Measurements from ENCODE around the gene CACNA1I. TPM values are rescaled to one million over a fixed set of nuclear protein-coding genes. Genes with fewer than 3 reads are reported as not detected.
A peak's percentile ranks its signal among the peaks of the same experiment; 100 is the strongest.

The CACNA1I gene
- polyA plus RNA-seq, 3 donors, result 0.04 TPM; not detected in 2

DNA sequence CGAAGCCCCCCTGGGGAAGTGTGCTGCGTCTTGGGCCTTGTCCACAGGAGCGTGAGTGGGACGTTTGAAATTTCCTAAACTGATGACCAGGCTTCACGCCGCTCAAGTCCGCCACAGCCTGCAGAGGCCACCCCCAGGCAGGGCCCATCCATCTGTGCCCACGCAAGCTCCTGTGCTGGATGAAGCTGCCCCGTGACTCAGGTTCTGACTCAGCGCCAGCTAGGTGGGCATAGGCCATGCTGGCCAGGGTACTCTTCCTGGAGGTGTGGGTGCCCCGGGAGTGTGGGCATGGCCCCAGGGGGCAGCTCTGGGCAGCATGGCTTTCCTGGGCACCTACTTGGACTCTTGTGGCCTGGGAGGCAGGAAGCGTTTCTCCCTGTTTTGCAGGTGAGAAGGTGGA lies 134.8 kb downstream of the CACNA1I start:
- H3K27me3 ChIP-seq (ENCODE audit: control insufficient read depth in 2 of 2, insufficient read depth in 2 of 2, low read length in 2 of 2), result no peaks in the 10 kb centered on the region
- H4K20me1 ChIP-seq (ENCODE audit: insufficient read depth, low read length), result no peaks in the 10 kb centered on the region
- H3K9me3 Mint-ChIP-seq, result peaks cover 0 to 2% (median 0%) of the 10 kb centered on the region in 7 donors
- H3K79me2 ChIP-seq (ENCODE audit: insufficient read depth, low read length), result no peaks in the 10 kb centered on the region
- H3K4me3 Mint-ChIP-seq, result no peak overlapping the region
- TF ChIP-seq, protein P1, sequence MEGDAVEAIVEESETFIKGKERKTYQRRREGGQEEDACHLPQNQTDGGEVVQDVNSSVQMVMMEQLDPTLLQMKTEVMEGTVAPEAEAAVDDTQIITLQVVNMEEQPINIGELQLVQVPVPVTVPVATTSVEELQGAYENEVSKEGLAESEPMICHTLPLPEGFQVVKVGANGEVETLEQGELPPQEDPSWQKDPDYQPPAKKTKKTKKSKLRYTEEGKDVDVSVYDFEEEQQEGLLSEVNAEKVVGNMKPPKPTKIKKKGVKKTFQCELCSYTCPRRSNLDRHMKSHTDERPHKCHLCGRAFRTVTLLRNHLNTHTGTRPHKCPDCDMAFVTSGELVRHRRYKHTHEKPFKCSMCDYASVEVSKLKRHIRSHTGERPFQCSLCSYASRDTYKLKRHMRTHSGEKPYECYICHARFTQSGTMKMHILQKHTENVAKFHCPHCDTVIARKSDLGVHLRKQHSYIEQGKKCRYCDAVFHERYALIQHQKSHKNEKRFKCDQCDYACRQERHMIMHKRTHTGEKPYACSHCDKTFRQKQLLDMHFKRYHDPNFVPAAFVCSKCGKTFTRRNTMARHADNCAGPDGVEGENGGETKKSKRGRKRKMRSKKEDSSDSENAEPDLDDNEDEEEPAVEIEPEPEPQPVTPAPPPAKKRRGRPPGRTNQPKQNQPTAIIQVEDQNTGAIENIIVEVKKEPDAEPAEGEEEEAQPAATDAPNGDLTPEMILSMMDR (IDR thresholded peaks at IDR 0.05), result no peak
- WGBS (ENCODE audit: insufficient coverage), result 93% methylated on average over 12 of the region's 12 CpGs
- peaks cover 4 to 8% (median 5%) of the 10 kb centered on the region in 3 donors for H3K27me3 Mint-ChIP-seq (ENCODE audit: low read depth in 3 of 3)
- H2AFZ ChIP-seq (ENCODE audit: insufficient read depth, low read depth, low read length, poor library complexity, severe bottlenecking), result no peak overlapping the region
- intact Hi-C loops (cut with micrococcal nuclease), result no loop called here
- H3K36me3 ChIP-seq (replicated peaks in 1 of 2; ENCODE audit: control insufficient read depth in 1 of 2, insufficient read depth in 2 of 2, low read length in 2 of 2), result no peaks in the 10 kb centered on the region
- no peak overlapping the region for H3K4me3 ChIP-seq (replicated peaks in 1 of 3; ENCODE audit: low read depth in 2 of 3, low read length in 3 of 3)
- no peaks in the 10 kb centered on the region for H3K4me1 ChIP-seq (ENCODE audit: control insufficient read depth in 1 of 2, insufficient read depth in 2 of 2, low read length in 2 of 2)
- no peaks in the 10 kb centered on the region for H3K4me1 Mint-ChIP-seq
- H3K27ac ChIP-seq (ENCODE audit: low read depth in 1 of 2, low read length in 2 of 2), result no peak overlapping the region
- H3K27ac Mint-ChIP-seq, result peak overlapping the region in 1 of 7 donors; percentile 42
- DNase-seq, result no peak
- no peaks in the 10 kb centered on the region for H3K9me3 ChIP-seq (replicated peaks in 1 of 2; ENCODE audit: control insufficient read depth in 1 of 2, insufficient read depth in 1 of 2, low read length in 2 of 2)
- H3K4me2 ChIP-seq (replicated peaks; ENCODE audit: extremely low read depth, low read length, poor library complexity, severe bottlenecking), result no peak overlapping the region
- no peak overlapping the region for H3K9ac ChIP-seq (ENCODE audit: insufficient read depth, low read length, poor library complexity, severe bottlenecking)
- H3K36me3 Mint-ChIP-seq, result no peaks in the 10 kb centered on the region

DNA sequence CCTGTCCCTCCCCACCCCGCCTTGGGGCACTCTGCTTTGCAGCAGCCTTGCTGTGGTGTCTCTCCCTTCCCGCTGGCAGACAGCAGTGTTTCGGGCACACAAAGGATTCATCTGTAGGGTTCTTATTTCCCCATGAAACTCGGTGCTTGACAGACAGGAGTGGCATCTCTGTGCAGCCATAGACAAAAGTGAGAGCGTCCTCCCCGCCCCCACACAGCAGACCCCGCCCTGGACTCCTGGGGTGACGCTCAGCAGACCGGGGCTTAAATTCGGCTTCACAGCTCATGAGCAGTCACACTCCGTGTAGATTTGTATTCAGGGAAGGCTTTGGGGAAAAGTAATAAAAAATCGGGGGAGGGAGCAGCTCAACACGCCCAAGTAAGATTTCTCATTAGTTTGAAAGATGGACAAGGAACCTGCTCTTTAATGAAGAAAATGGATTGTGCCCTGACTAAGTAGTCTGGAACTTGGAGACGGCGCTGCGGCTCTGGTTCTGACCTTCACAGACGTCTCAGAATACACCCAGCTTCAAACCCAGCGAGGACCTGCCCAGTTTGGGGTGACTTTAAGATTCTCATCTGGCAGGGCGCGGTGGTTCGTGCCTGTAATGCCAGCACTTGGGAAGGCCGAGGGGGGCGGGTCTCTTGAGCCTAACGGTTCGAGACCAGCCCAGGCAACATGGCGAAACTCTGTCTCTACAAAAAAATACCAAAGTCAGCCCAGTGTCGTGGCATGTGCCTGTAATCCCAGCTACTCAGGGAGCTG lies 136.0 kb downstream of the CACNA1I start:
- Mint-ChIP-seq H3K9me3 (peaks cover 0 to 2% (median 0%) of the 10 kb centered on the region in 7 donors), H3K27ac (peak overlapping the region in 1 of 7 donors; percentile 69), H3K36me3 (no peaks in the 10 kb centered on the region), H3K4me3 (no peak overlapping the region), H3K27me3 (ENCODE audit: low read depth in 3 of 3) (peaks cover 4 to 7% (median 6%) of the 10 kb centered on the region in 3 donors), H3K4me1 (no peaks in the 10 kb centered on the region)
- H3K4me2 ChIP-seq (replicated peaks; ENCODE audit: extremely low read depth, low read length, poor library complexity, severe bottlenecking), result no peak overlapping the region
- no peak overlapping the region for H3K27ac ChIP-seq (ENCODE audit: low read depth in 1 of 2, low read length in 2 of 2)
- no peaks in the 10 kb centered on the region for H3K4me1 ChIP-seq (ENCODE audit: control insufficient read depth in 1 of 2, insufficient read depth in 2 of 2, low read length in 2 of 2)
- WGBS (ENCODE audit: insufficient coverage), result 87% methylated on average over 19 of the region's 27 CpGs
- H3K36me3 ChIP-seq (replicated peaks in 1 of 2; ENCODE audit: control insufficient read depth in 1 of 2, insufficient read depth in 2 of 2, low read length in 2 of 2), result no peaks in the 10 kb centered on the region
- no peaks in the 10 kb centered on the region for H4K20me1 ChIP-seq (ENCODE audit: insufficient read depth, low read length)
- no peak overlapping the region for H3K9ac ChIP-seq (ENCODE audit: insufficient read depth, low read length, poor library complexity, severe bottlenecking)
- no peak for DNase-seq
- no peak overlapping the region for H3K4me3 ChIP-seq (replicated peaks in 1 of 3; ENCODE audit: low read depth in 2 of 3, low read length in 3 of 3)
- H3K9me3 ChIP-seq (replicated peaks in 1 of 2; ENCODE audit: control insufficient read depth in 1 of 2, insufficient read depth in 1 of 2, low read length in 2 of 2), result no peaks in the 10 kb centered on the region
- H3K79me2 ChIP-seq (ENCODE audit: insufficient read depth, low read length), result no peaks in the 10 kb centered on the region
- intact Hi-C loops (cut with micrococcal nuclease), result no loop called here
- TF ChIP-seq, protein P1 (IDR thresholded peaks at IDR 0.05), result no peak
- H2AFZ ChIP-seq (ENCODE audit: insufficient read depth, low read depth, low read length, poor library complexity, severe bottlenecking), result no peak overlapping the region
- peaks cover 0 to 2% of the 10 kb centered on the region in 2 donors for H3K27me3 ChIP-seq (ENCODE audit: control insufficient read depth in 2 of 2, insufficient read depth in 2 of 2, low read length in 2 of 2)
